OCI-LY3 (cell line): Measurements from ENCODE around the gene ACP6.
"Not testable (repeated sequence)": the region's sequence is repeated elsewhere in the genome, so short reads cannot be mapped to it uniquely, and the experiment has no call there.

Experiments used
- EZH2phosphoT487 ChIP-seq: fragments of 200-600 bp; shearing (Covaris generic); IDR thresholded peaks from 2 replicates; pipeline ENCODE4 v1.6.1; 2018; ENCODE audit warnings: antibody characterized with exemption, mixed run types, low read depth
- TF ChIP-seq, protein P1 (sequence below): fragments of 200-600, 300-600 bp; sonication (generic); IDR thresholded peaks from 2 replicates; pipeline ENCODE4 v1.5.1; 2014; ENCODE audit warnings: antibody characterized with exemption, low read length, low read depth

DNA sequence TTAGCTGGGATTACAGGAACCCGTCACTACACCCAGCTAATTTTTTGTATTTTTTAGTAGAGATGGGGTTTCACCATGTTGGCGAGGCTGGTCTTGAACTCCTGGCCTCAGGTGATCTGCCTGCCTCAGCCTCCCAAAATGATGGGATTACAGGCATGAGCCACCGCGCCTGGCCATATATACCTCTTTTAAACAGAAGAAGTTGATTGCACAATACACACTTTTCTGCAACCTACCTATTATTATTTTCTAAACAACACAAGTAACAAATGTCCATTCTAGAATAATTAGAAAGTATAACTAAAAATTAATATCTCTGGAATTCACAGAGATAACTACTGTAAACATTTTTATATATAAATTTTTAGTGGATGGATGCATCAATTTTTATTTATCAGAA is 55.4 kb downstream of the ACP6 start:
- TF ChIP-seq, protein P1, sequence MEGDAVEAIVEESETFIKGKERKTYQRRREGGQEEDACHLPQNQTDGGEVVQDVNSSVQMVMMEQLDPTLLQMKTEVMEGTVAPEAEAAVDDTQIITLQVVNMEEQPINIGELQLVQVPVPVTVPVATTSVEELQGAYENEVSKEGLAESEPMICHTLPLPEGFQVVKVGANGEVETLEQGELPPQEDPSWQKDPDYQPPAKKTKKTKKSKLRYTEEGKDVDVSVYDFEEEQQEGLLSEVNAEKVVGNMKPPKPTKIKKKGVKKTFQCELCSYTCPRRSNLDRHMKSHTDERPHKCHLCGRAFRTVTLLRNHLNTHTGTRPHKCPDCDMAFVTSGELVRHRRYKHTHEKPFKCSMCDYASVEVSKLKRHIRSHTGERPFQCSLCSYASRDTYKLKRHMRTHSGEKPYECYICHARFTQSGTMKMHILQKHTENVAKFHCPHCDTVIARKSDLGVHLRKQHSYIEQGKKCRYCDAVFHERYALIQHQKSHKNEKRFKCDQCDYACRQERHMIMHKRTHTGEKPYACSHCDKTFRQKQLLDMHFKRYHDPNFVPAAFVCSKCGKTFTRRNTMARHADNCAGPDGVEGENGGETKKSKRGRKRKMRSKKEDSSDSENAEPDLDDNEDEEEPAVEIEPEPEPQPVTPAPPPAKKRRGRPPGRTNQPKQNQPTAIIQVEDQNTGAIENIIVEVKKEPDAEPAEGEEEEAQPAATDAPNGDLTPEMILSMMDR = not testable (repeated sequence)
- not testable (repeated sequence) for TF ChIP-seq EZH2phosphoT487
